Bronchus fibroblast of lung (primary cell): ENCODE results near the gene LHPP. TPM values are rescaled to one million over a fixed set of nuclear protein-coding genes. Genes with fewer than 3 reads are reported as not detected.

Experiments used
- total RNA-seq: library from RNA; depleted of rRNA; stranded (reverse); fragments of >200 nt; gene quantifications from 2 replicates; pipeline ENCODE4 v1.2.3, GENCODE V29; 2015

LHPP gene, protein sequence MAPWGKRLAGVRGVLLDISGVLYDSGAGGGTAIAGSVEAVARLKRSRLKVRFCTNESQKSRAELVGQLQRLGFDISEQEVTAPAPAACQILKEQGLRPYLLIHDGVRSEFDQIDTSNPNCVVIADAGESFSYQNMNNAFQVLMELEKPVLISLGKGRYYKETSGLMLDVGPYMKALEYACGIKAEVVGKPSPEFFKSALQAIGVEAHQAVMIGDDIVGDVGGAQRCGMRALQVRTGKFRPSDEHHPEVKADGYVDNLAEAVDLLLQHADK
- 4.7 and 6.4 TPM in 2 replicates for total RNA-seq

DNA sequence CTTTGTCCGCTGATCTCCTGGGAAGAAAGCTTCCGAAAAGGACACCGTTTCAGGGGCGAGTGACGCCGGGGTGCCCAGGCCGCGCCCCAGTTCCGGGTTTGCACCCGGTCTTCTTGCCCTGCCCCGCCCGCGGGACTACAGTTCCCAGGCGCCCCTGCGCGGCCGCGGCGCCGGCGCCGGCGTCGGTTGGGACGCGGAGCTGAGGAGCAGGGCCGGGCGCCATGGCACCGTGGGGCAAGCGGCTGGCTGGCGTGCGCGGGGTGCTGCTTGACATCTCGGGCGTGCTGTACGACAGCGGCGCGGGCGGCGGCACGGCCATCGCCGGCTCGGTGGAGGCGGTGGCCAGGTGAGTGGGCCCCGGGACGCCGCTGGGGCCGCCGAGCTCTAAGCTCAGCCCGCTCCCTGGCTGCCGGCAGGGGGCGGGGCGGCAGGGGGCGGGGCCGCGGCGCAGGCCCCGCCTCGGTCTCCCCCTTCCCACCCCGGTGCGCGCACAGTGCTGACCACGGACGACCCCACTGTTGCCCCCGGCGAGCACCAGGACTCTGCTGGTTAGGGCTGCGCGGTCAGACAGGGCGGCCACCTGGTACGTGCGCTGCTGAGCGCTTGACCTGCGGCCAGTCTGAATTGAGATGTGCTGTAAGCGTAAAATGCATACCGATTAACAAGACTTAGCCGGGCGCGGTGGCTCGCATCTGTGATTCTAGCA lies at the start of gene LHPP:
Gene LHPP, plus strand, starts transcription at position 182 of the 706 bp plus-strand sequence. Its CDS starts 40 bp downstream, at position 222.

GRCh38 chr10:124418726-124419501 lies 42.7 kb upstream of the LHPP start, which contains the start of gene OAT:
Gene OAT (minus strand): TSS chr10:124418923. CDS start chr10:124412171, 6,752 bp downstream.

DNA sequence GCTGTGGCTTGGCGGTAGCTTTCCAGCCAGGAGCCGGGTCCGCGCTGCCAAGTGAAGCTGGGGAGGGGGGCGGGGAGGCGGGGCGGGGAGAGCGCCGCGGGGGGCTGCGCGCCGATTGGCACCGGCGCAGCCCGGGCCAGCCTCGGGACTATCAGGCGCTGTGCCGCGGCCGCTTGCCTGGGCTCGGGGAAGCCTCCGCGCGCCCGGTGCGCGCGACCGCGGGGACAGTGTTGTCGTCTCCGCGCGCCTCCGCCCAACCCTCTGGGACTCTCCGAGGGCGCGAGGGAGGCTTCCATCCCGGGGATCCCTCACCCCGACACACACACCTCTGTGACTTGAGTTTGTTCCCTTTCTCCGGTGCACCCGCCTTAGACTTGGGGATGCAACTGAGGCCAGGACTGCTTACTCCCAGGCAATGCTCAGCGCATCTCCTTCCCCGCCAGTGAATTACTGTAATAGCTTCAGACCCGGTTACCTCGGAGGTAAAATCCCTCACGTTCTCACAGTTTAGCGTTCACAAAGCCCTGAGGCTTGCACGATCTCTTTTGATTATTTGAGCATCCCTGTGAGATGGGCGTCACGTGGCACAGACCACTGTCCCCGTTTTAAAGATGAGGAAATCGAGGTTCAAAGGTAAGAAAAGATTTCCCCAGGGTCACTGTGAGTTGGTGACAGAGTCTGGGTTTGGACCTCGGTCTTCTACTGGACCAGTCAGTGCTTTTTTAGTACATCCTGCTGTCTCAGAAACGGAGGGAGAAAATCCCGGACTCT lies 11.4 kb upstream of the LHPP start, which contains the start of gene NKX1-2:
Gene NKX1-2, minus strand, starts transcription at position 24 of the 771 bp plus-strand sequence. CDS start 92 bp downstream, outside the sequence.

Other genes with a start within 250 kb of the LHPP start
- gene OAT, start 42.9 kb upstream of the LHPP start, total RNA-seq, result 109 and 117 TPM in 2 replicates
- not detected in 2 replicates for gene NKX1-2, start 11.8 kb upstream of the LHPP start, total RNA-seq